Measurements from ENCODE around the gene PMM2. TPM values are rescaled to one million over a fixed set of nuclear protein-coding genes. Genes with fewer than 3 reads are reported as not detected.

Gene PMM2
- total RNA-seq, 1 donor from 2014 or later, result 29.9 TPM

DNA sequence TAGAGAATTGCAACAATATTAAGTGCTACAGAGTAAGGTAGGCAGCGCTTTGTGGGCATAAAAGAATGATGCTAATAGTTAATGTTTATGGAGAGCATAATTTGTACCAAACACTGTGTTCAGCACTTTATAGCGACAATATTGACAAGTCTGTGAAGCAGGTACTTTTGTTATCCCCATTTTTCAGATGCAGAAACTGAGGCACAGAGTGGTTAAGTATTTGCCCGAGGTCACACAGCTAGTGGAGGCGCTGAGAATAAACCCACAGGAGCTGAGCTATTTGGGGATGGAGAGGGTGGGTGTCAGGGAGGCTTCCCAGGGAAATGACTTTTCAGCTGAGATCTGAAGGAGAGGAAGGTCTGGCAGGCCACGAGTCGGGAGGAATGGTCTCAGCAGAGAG lies 39.6 kb upstream of the PMM2 start:
- TF ChIP-seq CTCF (IDR thresholded peaks at IDR 0.05; ENCODE audit: insufficient read depth, low read length, poor library complexity, severe bottlenecking), result no peak
- H3K36me3 ChIP-seq (ENCODE audit: control insufficient read depth, insufficient read depth, low read length), result no peaks in the 10 kb centered on the region
- H3K27me3 ChIP-seq (ENCODE audit: control insufficient read depth, insufficient read depth, low read length), result no peaks in the 10 kb centered on the region
- no peak overlapping the region for H3K4me3 ChIP-seq (ENCODE audit: low read depth, low read length)
- DNase-seq (ENCODE audit: low read depth), result no peak

DNA sequence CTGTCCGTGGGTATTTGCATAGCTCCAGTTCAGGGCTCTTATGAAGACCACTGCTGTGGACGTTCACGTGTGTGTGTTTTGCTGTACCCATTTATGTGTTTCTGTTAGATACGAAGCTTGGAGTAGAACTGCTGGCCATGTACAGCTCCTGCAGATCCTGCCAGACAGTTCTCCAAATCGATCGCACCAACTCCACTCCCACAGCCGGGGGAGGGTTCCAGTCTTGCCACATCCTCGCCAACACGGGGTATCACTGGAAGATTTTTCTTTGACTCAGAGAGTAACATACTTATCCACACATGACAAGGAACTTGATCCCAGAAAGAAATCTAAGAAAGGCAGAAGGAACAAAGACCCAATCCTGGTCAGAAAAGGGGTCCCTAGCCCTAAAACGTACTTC lies 37.6 kb upstream of the PMM2 start:
- TF ChIP-seq CTCF (IDR thresholded peaks at IDR 0.05; ENCODE audit: insufficient read depth, low read length, poor library complexity, severe bottlenecking), result no peak

GRCh38 chr16:8761078-8761477 lies 36.6 kb upstream of the PMM2 start:
- no peak for TF ChIP-seq CTCF (IDR thresholded peaks at IDR 0.05; ENCODE audit: insufficient read depth, low read length, poor library complexity, severe bottlenecking)
- H3K4me3 ChIP-seq (ENCODE audit: low read depth, low read length), result no peak overlapping the region
- no peak for DNase-seq (ENCODE audit: low read depth)
- no peaks in the 10 kb centered on the region for H3K36me3 ChIP-seq (ENCODE audit: control insufficient read depth, insufficient read depth, low read length)
- no peaks in the 10 kb centered on the region for H3K27me3 ChIP-seq (ENCODE audit: control insufficient read depth, insufficient read depth, low read length)

More for the DNA sequence above, 37.6 kb upstream of the PMM2 start:
- Histone ChIP-seq H3K27me3 (ENCODE audit: control insufficient read depth, insufficient read depth, low read length) (no peaks in the 10 kb centered on the region), H3K36me3 (ENCODE audit: control insufficient read depth, insufficient read depth, low read length) (no peaks in the 10 kb centered on the region), H3K4me3 (ENCODE audit: low read depth, low read length) (no peak overlapping the region)
- DNase-seq (ENCODE audit: low read depth), result no peak

- Histone ChIP-seq H3K4me3 (ENCODE audit: low read depth, low read length) (no peak overlapping the region), H3K27me3 (ENCODE audit: control insufficient read depth, insufficient read depth, low read length) (no peaks in the 10 kb centered on the region), H3K36me3 (ENCODE audit: control insufficient read depth, insufficient read depth, low read length) (no peaks in the 10 kb centered on the region)
- no peak for TF ChIP-seq CTCF (IDR thresholded peaks at IDR 0.05; ENCODE audit: insufficient read depth, low read length, poor library complexity, severe bottlenecking)
- DNase-seq (ENCODE audit: low read depth), result no peak
Measured at GRCh38 chr16:8762254-8762653, 35.4 kb upstream of the PMM2 start.

DNA sequence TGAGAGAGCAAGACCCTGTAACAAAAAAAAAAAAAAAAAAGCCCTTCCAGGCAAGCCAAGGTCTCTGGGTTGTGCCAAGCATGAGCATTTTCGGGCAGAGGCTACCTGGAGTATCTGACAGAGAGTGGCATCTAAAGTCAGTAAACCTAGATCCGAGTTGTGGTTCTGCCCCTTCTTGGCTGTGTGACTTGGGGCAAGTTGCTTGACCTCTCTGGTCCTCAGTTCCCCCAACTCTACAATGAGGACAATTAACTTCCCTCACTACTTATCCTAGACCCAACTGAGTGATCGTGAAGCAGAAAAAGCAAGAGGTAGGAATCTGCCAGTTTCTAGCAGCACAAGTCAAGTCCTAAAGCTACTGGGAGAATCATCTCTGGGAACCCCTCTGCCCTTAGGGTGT lies 34.6 kb upstream of the PMM2 start:
- TF ChIP-seq CTCF (IDR thresholded peaks at IDR 0.05; ENCODE audit: insufficient read depth, low read length, poor library complexity, severe bottlenecking), result no peak
- Histone ChIP-seq H3K36me3 (ENCODE audit: control insufficient read depth, insufficient read depth, low read length) (no peaks in the 10 kb centered on the region), H3K27me3 (ENCODE audit: control insufficient read depth, insufficient read depth, low read length) (no peaks in the 10 kb centered on the region), H3K4me3 (ENCODE audit: low read depth, low read length) (no peak overlapping the region)
- no peak for DNase-seq (ENCODE audit: low read depth)

DNA sequence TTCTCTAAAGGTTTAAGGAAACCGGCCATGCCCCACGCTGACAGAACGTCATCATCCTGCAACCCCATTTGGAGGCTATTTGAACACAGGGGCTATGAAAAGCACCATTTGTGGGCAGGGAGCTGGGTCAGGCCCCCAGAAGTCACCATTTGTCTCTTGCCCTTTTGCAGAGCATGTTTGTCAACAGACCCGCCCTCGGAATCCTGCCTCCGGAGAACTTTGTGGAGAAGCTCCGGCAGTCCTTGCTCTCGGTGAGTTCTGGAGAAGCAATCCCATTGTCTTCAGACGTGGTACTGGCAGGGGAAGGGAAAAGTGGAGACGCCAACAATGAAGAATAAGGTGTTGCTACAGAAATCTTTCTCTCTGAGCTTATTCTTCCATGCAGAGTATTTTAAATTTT lies 33.7 kb upstream of the PMM2 start:
- no peak for TF ChIP-seq CTCF (IDR thresholded peaks at IDR 0.05; ENCODE audit: insufficient read depth, low read length, poor library complexity, severe bottlenecking)
- no peaks in the 10 kb centered on the region for H3K36me3 ChIP-seq (ENCODE audit: control insufficient read depth, insufficient read depth, low read length)
- no peak overlapping the region for H3K4me3 ChIP-seq (ENCODE audit: low read depth, low read length)
- no peak for DNase-seq (ENCODE audit: low read depth)
- H3K27me3 ChIP-seq (ENCODE audit: control insufficient read depth, insufficient read depth, low read length), result no peaks in the 10 kb centered on the region

All from kidney epithelial cell (primary cell).